Fibroblast of lung (primary cell): ENCODE data around the gene DPEP1. TPM values are rescaled to one million over a fixed set of nuclear protein-coding genes. Genes with fewer than 3 reads are reported as not detected.

ENCODE experiments used
- DNase-seq, 2 donors: peaks; one replicate each; pipeline versions ENCODE4 v3.0.0 to v3.0.0-alpha.2; 2010; ENCODE audit warnings: low read depth in 2 of 2
- H2AFZ ChIP-seq: 2 replicates; pipeline ENCODE4 v1.5.1; 2012; ENCODE audit warnings: low read length, control low read depth, inconsistent platforms
- H3K27ac ChIP-seq: 2 replicates; pipeline ENCODE4 v1.5.1; 2011; ENCODE audit warnings: low read length, control low read depth; ENCODE audit not compliant: insufficient read depth
- H3K27me3 ChIP-seq: 2 replicates; pipeline ENCODE4 v1.5.1; 2011; ENCODE audit warnings: mild to moderate bottlenecking, low read length; ENCODE audit not compliant: control insufficient read depth, insufficient read depth
- H3K36me3 ChIP-seq: 2 replicates; pipeline ENCODE4 v1.5.1; 2011; ENCODE audit warnings: low read length; ENCODE audit not compliant: control insufficient read depth, insufficient read depth
- H3K4me1 ChIP-seq: 2 replicates; pipeline ENCODE4 v1.5.1; 2011; ENCODE audit warnings: low read length; ENCODE audit not compliant: control insufficient read depth, insufficient read depth; ENCODE audit errors: extremely low read depth
- H3K4me2 ChIP-seq: 2 replicates; pipeline ENCODE4 v1.5.1; 2011; ENCODE audit warnings: low read length, control low read depth; ENCODE audit not compliant: insufficient read depth; ENCODE audit errors: extremely low read depth
- H3K4me3 ChIP-seq, 4 experiments: fragments of 200-600 bp in 1 of 4; sonication (generic) in 1 of 4; replicated peaks in 1 of 4; 2 replicates each; pipeline ENCODE4 v1.5.1; 2011 to 2016; ENCODE audit warnings: low read length in 4 of 4, low read depth in 3 of 4, mild to moderate bottlenecking in 3 of 4, control low read depth in 2 of 4, inconsistent platforms in 1 of 4, mixed read lengths in 1 of 4; ENCODE audit not compliant: insufficient read depth in 1 of 4; ENCODE audit errors: control extremely low read depth in 1 of 4
- H3K79me2 ChIP-seq: 2 replicates; pipeline ENCODE4 v1.5.1; 2012; ENCODE audit warnings: mild to moderate bottlenecking, low read length, inconsistent platforms; ENCODE audit not compliant: control insufficient read depth, insufficient read depth
- H3K9ac ChIP-seq: 2 replicates; pipeline ENCODE4 v1.5.1; 2011; ENCODE audit warnings: mild to moderate bottlenecking, low read length, control low read depth; ENCODE audit not compliant: insufficient read depth
- H3K9me3 ChIP-seq: 2 replicates; pipeline ENCODE4 v1.5.1; 2012; ENCODE audit warnings: low read depth, low read length; ENCODE audit not compliant: control insufficient read depth, insufficient read depth
- H4K20me1 ChIP-seq: 2 replicates; pipeline ENCODE4 v1.5.1; 2011; ENCODE audit warnings: low read length; ENCODE audit not compliant: control insufficient read depth, insufficient read depth; ENCODE audit errors: extremely low read depth
- EZH2 ChIP-seq: IDR thresholded peaks from 2 replicates; pipeline ENCODE4 v1.5.1; 2012; ENCODE audit warnings: low read length, control low read depth, mild to moderate bottlenecking; ENCODE audit errors: missing control alignments
- polyA plus RNA-seq, 2 donors: library from polyadenylated mRNA; depleted of rRNA in 1 of 2; stranded (reverse) in 1 of 2; unstranded in 1 of 2; fragments of >200 nt; gene quantifications; 2 replicates each; pipeline ENCODE4 v1.2.1, GENCODE V29; 2011 to 2012; ENCODE audit warnings: missing spikeins in 1 of 2
- total RNA-seq: library from RNA; depleted of rRNA; stranded (reverse); fragments of >200 nt; gene quantifications from 2 replicates; pipeline ENCODE4 v1.2.1, GENCODE V29; 2014
- TF ChIP-seq, protein P1 (sequence below), 2 donors: IDR thresholded peaks in 1 of 2; conservative IDR thresholded peaks in 1 of 2; 1 replicate in 1 of 2; 2 replicates in 1 of 2; pipeline ENCODE4 v1.5.1; 2011 to 2012; ENCODE audit warnings: low read length in 2 of 2, control low read depth in 1 of 2, inconsistent platforms in 1 of 2, low read depth in 1 of 2, mild to moderate bottlenecking in 1 of 2

DPEP1 gene
- total and polyA plus RNA-seq, 2 donors (not counting 1 experiment from before 2014, with no cell fraction given) = 0.17 TPM; not detected in 1

DNA sequence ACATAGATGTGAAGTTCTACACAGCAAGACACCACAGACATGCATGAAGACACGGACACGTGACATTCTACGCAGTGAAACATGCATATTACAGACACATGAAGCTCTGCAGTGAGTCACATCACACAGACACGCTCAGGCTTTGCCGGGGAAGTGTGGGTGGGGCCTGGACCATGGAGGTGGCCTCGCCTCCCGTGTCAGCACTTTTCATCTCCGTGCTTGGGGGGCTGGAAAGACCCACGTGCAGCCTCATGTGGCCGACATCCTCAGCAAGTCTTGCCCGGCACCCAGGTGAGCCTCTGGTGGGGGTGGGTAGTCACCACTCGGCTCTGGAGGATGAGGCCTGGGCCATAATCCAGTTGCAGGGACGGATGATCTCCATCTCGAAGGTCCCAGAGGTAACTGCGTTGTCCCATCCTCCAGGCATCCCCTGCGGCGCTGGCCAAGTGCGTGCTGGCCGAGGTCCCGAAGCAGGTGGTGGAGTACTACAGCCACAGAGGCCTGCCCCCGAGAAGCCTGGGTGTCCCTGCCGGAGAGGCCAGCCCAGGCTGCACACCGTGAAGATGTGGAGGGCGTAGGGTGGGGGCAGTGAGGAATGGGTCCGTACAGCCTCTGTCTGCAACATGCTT lies 17.3 kb upstream of the DPEP1 start:
- Histone ChIP-seq H2AFZ (no peak overlapping the region), H3K4me2 (no peak overlapping the region), H3K4me3 (no peak overlapping the region), H3K27me3 (no peaks in the 10 kb centered on the region), H3K4me1 (no peaks in the 10 kb centered on the region), H4K20me1 (no peaks in the 10 kb centered on the region), H3K79me2 (no peaks in the 10 kb centered on the region), H3K27ac (no peak overlapping the region), H3K36me3 (peaks cover 3% of the 10 kb centered on the region), H3K9ac (no peak overlapping the region), H3K9me3 (no peaks in the 10 kb centered on the region)
- TF ChIP-seq, protein P1, sequence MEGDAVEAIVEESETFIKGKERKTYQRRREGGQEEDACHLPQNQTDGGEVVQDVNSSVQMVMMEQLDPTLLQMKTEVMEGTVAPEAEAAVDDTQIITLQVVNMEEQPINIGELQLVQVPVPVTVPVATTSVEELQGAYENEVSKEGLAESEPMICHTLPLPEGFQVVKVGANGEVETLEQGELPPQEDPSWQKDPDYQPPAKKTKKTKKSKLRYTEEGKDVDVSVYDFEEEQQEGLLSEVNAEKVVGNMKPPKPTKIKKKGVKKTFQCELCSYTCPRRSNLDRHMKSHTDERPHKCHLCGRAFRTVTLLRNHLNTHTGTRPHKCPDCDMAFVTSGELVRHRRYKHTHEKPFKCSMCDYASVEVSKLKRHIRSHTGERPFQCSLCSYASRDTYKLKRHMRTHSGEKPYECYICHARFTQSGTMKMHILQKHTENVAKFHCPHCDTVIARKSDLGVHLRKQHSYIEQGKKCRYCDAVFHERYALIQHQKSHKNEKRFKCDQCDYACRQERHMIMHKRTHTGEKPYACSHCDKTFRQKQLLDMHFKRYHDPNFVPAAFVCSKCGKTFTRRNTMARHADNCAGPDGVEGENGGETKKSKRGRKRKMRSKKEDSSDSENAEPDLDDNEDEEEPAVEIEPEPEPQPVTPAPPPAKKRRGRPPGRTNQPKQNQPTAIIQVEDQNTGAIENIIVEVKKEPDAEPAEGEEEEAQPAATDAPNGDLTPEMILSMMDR (conservative IDR thresholded peaks at IDR 0.05 in 1 of 2, IDR thresholded peaks at IDR 0.05 in 1 of 2; ENCODE audit: low read depth in 1 of 2, low read length in 2 of 2) = no peak
- TF ChIP-seq EZH2 = no peak
- DNase-seq = no peak

DNA sequence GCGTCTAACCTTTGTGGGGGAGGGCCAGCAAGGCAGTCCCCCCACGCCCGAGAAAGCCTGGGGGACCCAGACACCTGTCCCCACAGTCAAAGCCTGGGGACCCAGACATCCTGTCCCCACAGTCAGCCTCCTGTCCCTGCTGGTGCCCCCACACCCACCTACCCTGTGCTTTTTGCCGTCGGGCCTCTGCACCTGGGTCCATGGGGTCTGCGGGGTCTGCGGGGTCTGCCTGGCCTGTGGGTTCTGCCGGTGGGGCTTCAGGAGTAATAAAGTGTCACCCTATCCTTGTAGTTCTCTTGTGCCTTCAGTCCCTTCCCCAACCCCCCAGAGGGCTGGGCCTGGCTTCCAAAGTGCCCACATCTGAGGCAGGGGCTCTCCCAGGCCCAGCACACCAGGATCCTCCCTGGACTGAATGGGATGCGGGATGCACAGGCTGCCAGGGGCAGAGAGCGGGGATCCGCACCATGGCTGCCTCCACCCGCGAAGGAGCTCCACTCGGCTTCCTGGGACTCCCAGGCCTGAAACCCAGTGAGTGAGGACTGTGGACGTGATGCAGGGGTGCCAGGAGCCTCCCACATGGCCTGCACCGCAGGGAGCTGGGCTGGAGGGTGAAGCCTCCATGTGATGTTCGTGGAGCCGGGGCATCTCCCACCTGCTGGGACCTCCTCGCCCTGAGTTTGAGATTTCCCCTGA lies 16.3 kb upstream of the DPEP1 start:
- H3K4me3 ChIP-seq = no peak overlapping the region
- no peak for DNase-seq
- TF ChIP-seq, protein P1 (conservative IDR thresholded peaks at IDR 0.05 in 1 of 2, IDR thresholded peaks at IDR 0.05 in 1 of 2; ENCODE audit: low read depth in 1 of 2, low read length in 2 of 2) = no peak
- TF ChIP-seq EZH2 = no peak

DNA sequence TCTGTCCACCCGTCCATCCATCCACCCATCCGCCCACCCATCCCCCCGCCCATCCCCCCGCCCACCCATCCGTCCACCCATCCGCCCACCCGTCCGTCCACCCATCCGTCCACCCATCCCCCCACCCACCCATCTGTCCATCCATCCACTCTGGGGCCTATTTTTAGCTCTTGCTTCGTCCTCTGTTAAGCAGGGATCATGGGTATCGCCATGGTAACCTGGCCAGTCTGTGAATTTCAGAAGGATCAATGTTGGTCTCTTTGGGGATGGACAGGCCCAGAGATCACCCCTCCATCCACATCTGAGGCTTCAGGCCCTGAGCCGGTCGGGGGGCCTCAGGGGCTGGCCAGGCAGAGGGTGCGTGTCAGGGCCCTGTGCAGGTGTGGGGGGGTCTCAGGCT lies 15.2 kb upstream of the DPEP1 start:
- H3K9ac ChIP-seq = no peak overlapping the region
- peak in 1 of 2 donors; percentile 57 for DNase-seq

More for the DNA sequence above, 16.3 kb upstream of the DPEP1 start:
- no peak overlapping the region for H3K4me2 ChIP-seq
- no peaks in the 10 kb centered on the region for H4K20me1 ChIP-seq
- H3K9ac ChIP-seq = no peak overlapping the region
- no peaks in the 10 kb centered on the region for H3K27me3 ChIP-seq
- no peak overlapping the region for H3K27ac ChIP-seq
- no peaks in the 10 kb centered on the region for H3K79me2 ChIP-seq
- no peak overlapping the region for H2AFZ ChIP-seq
- peaks cover 3% of the 10 kb centered on the region for H3K4me1 ChIP-seq
- peaks cover 3% of the 10 kb centered on the region for H3K36me3 ChIP-seq
- H3K9me3 ChIP-seq = no peaks in the 10 kb centered on the region

More for the DNA sequence above, 15.2 kb upstream of the DPEP1 start:
- peaks cover 3% of the 10 kb centered on the region for H3K36me3 ChIP-seq
- H3K27me3 ChIP-seq = no peaks in the 10 kb centered on the region
- no peak overlapping the region for H2AFZ ChIP-seq
- H3K4me2 ChIP-seq = no peak overlapping the region
- no peaks in the 10 kb centered on the region for H3K9me3 ChIP-seq
- no peak overlapping the region for H3K27ac ChIP-seq
- H3K79me2 ChIP-seq = no peaks in the 10 kb centered on the region
- H4K20me1 ChIP-seq = no peaks in the 10 kb centered on the region
- H3K4me3 ChIP-seq = no peak overlapping the region
- TF ChIP-seq, protein P1 (conservative IDR thresholded peaks at IDR 0.05 in 1 of 2, IDR thresholded peaks at IDR 0.05 in 1 of 2; ENCODE audit: low read depth in 1 of 2, low read length in 2 of 2) = no peak
- TF ChIP-seq EZH2 = no peak
- peaks cover 12% of the 10 kb centered on the region for H3K4me1 ChIP-seq
